Hepatocyte (in vitro differentiated cells): Measurements from ENCODE around the gene SYPL2. TPM values are rescaled to one million over a fixed set of nuclear protein-coding genes. Genes with fewer than 3 reads are reported as not detected.

Experiments used
- DNase-seq: peaks from one replicate; pipeline ENCODE4 v3.0.0-alpha.2; 2016; ENCODE audit warnings: low spot score
- H2AFZ ChIP-seq: fragments of 200-600 bp; sonication (generic); 2 replicates; pipeline ENCODE4 v1.6.0; 2016; ENCODE audit warnings: antibody characterized with exemption, mild to moderate bottlenecking
- H3K27ac ChIP-seq: fragments of 200-600 bp; sonication (generic); 2 replicates; pipeline ENCODE4 v1.5.1; 2016; ENCODE audit warnings: mild to moderate bottlenecking
- H3K27me3 ChIP-seq: fragments of 200-600 bp; sonication (generic); 2 replicates; pipeline ENCODE4 v1.6.1; 2016
- H3K36me3 ChIP-seq: fragments of 200-600 bp; sonication (generic); replicated peaks from 2 replicates; pipeline ENCODE4 v1.5.1; 2016; ENCODE audit warnings: low read depth; ENCODE audit not compliant: insufficient read depth
- H3K4me1 ChIP-seq: fragments of 200-600 bp; sonication (generic); 2 replicates; pipeline ENCODE4 v1.5.1; 2016; ENCODE audit warnings: mild to moderate bottlenecking, moderate library complexity; ENCODE audit not compliant: insufficient read depth
- H3K4me2 ChIP-seq: fragments of 200-600 bp; sonication (generic); 2 replicates; pipeline ENCODE4 v1.6.0; 2016
- H3K4me3 ChIP-seq: fragments of 200-600 bp; sonication (generic); 2 replicates; pipeline ENCODE4 v1.5.1; 2016; ENCODE audit warnings: mild to moderate bottlenecking
- H3K79me2 ChIP-seq: fragments of 200-600 bp; sonication (generic); 2 replicates; pipeline ENCODE4 v1.6.0; 2017; ENCODE audit warnings: mild to moderate bottlenecking
- H3K9me2 ChIP-seq: fragments of 200-600 bp; sonication (generic); replicated peaks from 2 replicates; pipeline ENCODE4 v1.6.0; 2017; ENCODE audit warnings: mild to moderate bottlenecking; ENCODE audit not compliant: insufficient read depth
- H3K9me3 ChIP-seq: fragments of 200-600 bp; sonication (generic); 2 replicates; pipeline ENCODE4 v1.5.1; 2016; ENCODE audit warnings: low read depth, mild to moderate bottlenecking
- H4K20me1 ChIP-seq: fragments of 200-600 bp; sonication (generic); 2 replicates; pipeline ENCODE4 v1.6.0; 2016; ENCODE audit warnings: mild to moderate bottlenecking; ENCODE audit not compliant: insufficient read depth, poor library complexity, severe bottlenecking
- CTCF ChIP-seq: fragments of 200-600 bp; sonication (generic); IDR thresholded peaks from 2 replicates; pipeline ENCODE4 v1.5.1; 2016; ENCODE audit warnings: antibody characterized with exemption, mild to moderate bottlenecking; ENCODE audit not compliant: poor library complexity
- EZH2 ChIP-seq: fragments of 200-600 bp; sonication (generic); IDR thresholded peaks from 2 replicates; pipeline ENCODE4 v1.6.1; 2016; ENCODE audit warnings: antibody characterized with exemption, mild to moderate bottlenecking, borderline replicate concordance
- EZH2phosphoT487 ChIP-seq: fragments of 200-600 bp; sonication (generic); IDR thresholded peaks from one replicate; pipeline ENCODE4 v1.6.1; 2018; ENCODE audit warnings: antibody characterized with exemption, mild to moderate bottlenecking, low read depth, moderate library complexity; ENCODE audit not compliant: unreplicated experiment, severe bottlenecking
- WGBS: methylation state at CpG from one replicate; pipeline ENCODE4 v1.1.6; 2016; ENCODE audit warnings: low lambda C conversion rate; ENCODE audit errors: missing lambda C conversion rate; 5-methylcytosine and 5-hydroxymethylcytosine counted together
- polyA plus RNA-seq: library from polyadenylated mRNA; unstranded; fragments of >200 nt; fragmentation: Nextera tagmentation; extraction: Ambion mirVana; gene quantifications from 2 replicates; pipeline ENCODE4 v1.2.1, GENCODE V29; 2016
- total RNA-seq: library from RNA; depleted of rRNA; stranded (reverse); fragments of >200 nt; gene quantifications from 2 replicates; pipeline ENCODE4 v1.2.3, GENCODE V29; 2014

SYPL2 gene
- total and polyA plus RNA-seq, 2 experiments from 2014 or later, result 2.0 to 3.0 TPM

DNA sequence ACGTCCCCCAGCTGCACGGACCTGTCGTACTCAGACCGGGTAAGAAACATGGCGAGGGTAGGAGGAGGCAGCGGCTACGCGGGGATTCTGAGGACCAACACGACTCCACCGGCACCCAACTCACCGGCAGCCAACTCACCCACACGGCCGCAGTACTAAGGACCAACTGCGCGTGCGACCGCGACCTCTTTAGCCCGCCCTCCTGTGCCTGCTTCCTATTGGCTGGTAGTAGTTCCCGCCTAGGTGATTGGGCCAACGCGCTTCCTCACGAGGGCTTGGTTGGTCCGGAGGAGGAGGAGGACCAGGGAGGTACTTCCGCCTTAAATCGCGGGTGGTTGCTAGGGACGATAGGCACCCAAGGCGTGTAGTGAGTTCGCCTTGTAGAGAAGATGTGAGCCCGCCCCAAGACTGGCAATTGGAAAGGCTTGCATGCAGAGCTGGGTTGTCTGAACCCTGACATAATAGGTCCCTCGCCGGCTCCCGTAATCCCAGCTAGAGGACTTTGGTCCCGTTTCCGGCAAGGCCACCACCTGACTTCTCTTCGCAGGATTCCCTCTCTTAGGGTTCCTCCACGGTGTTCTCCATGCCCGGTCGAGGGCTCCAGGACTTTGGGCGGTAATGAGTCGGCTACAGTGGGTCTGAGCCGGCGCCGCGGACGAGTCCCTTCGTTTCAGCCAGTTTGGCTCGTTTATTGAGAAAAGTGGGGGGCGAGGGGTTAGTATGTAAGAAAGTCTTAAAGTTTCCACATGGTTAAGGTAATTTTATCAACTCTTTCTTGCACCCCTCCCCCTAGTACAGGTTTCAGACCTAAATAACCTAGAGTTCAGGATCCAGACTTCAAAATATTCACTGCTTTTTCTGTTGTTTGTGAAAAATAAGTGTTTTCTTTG, 39.8 kb upstream of the SYPL2 start, which contains the start of gene PSMA5:
Gene PSMA5 (minus strand): TSS at position 168 of the 890 bp plus-strand sequence. CDS start 118 bp downstream, at position 50.
- H3K27ac ChIP-seq, result peak within 1 kb of the TSS; percentile 94
- peak; percentile 98 for DNase-seq
- no peaks in the 10 kb centered on the region for H3K27me3 ChIP-seq
- WGBS, result 1% methylated on average over 50 of the region's 50 CpGs
- H3K4me1 ChIP-seq, result peaks cover 20% of the 10 kb centered on the region
- H3K9me3 ChIP-seq, result no peaks in the 10 kb centered on the region
- no peaks in the 10 kb centered on the region for H3K9me2 ChIP-seq
- H2AFZ ChIP-seq, result peak within 1 kb of the TSS; percentile 71
- H3K36me3 ChIP-seq, result no peaks in the 10 kb centered on the region
- H3K79me2 ChIP-seq, result peaks cover 38% of the 10 kb centered on the region
- peaks cover 20% of the 10 kb centered on the region for H4K20me1 ChIP-seq
- H3K4me2 ChIP-seq, result peak within 1 kb of the TSS; percentile 84
- peak within 1 kb of the TSS; percentile 58 for H3K4me3 ChIP-seq
- TF ChIP-seq CTCF (no peak), EZH2 (no peak), EZH2phosphoT487 (no peak)

DNA sequence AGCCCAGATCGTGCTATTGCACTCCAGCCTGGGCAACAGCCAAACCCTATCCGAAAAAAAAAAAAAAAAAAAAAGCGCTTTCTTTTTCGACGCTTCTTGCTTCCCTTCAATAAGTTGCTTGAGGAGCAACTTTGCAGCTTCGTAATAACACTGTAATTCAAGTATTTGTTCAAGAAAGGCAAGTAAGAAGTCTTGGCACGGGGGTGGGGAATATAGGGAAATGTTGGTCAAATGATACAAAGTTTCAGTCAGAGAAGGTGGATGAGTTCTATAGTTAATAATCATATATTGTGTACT, 39.2 kb upstream of the SYPL2 start:
- Histone ChIP-seq H3K27me3 (no peaks in the 10 kb centered on the region), H3K79me2 (peaks cover 32% of the 10 kb centered on the region), H3K4me1 (peaks cover 20% of the 10 kb centered on the region), H3K36me3 (no peaks in the 10 kb centered on the region), H3K9me2 (no peaks in the 10 kb centered on the region), H2AFZ (peak overlapping the region; percentile 71), H3K4me2 (peak overlapping the region; percentile 84), H3K27ac (peak overlapping the region; percentile 94), H4K20me1 (peaks cover 20% of the 10 kb centered on the region), H3K9me3 (no peaks in the 10 kb centered on the region), H3K4me3 (peak overlapping the region; percentile 58)
- 15% methylated on average over 7 of the region's 7 CpGs for WGBS
- TF ChIP-seq EZH2phosphoT487 (no peak), EZH2 (no peak), CTCF (no peak)
- DNase-seq, result no peak

DNA sequence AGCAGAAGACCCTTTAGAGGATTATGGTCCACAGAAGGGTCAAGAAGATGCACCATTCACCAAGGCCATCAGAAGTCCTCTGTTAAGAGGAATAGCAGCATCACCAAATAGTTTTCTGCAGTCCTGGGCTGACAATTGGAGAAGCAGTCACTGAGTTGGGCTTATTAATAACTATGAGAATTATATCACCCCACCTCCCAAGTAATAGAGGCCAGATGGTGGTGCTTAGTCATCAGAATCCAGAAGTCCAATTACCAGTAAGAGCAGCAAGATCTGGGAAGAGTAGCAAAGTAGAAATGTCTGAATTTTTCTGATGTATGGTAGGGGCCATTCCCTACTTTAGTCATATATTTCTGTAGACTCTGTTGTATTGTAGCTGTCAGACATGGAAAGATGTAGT, 34.0 kb upstream of the SYPL2 start:
- Histone ChIP-seq H3K4me1 (peaks cover 6% of the 10 kb centered on the region), H3K4me3 (no peak overlapping the region), H3K79me2 (no peaks in the 10 kb centered on the region), H3K27me3 (no peaks in the 10 kb centered on the region), H3K4me2 (no peak overlapping the region), H2AFZ (no peak overlapping the region), H4K20me1 (no peaks in the 10 kb centered on the region), H3K9me2 (no peaks in the 10 kb centered on the region), H3K9me3 (no peaks in the 10 kb centered on the region), H3K36me3 (no peaks in the 10 kb centered on the region), H3K27ac (no peak overlapping the region)
- TF ChIP-seq EZH2phosphoT487 (no peak), EZH2 (no peak), CTCF (no peak)
- no peak for DNase-seq
